H1 (cell line): ENCODE measurements around the gene SLC8A1. TPM values are rescaled to one million over a fixed set of nuclear protein-coding genes. Genes with fewer than 3 reads are reported as not detected.

ENCODE experiments used
- CTBP2 ChIP-seq: IDR thresholded peaks from 2 replicates; pipeline ENCODE4 v1.7.0; 2011; ENCODE audit warnings: borderline replicate concordance, mild to moderate bottlenecking, moderate library complexity, mixed read lengths, low read length; ENCODE audit not compliant: insufficient read depth, insufficient read length
- CTCF ChIP-seq, 3 experiments: IDR thresholded peaks; 1 replicate in 2 of 3; 2 replicates in 1 of 3; pipeline versions ENCODE4 v1.5.1 to v1.6.1; 2011; ENCODE audit warnings: low read length in 3 of 3, mild to moderate bottlenecking in 3 of 3, inconsistent platforms in 2 of 3, low read depth in 1 of 3, moderate library complexity in 1 of 3; ENCODE audit not compliant: insufficient read depth in 1 of 3; ENCODE audit errors: control extremely low read depth in 1 of 3
- RAD21 ChIP-seq, 2 experiments: IDR thresholded peaks in 1 of 2; conservative IDR thresholded peaks in 1 of 2; 2 replicates each; pipeline ENCODE4 v1.6.1; 2011; ENCODE audit warnings: low read depth in 2 of 2, low read length in 2 of 2, improper control_type of control experiment in 1 of 2, inconsistent platforms in 1 of 2, mild to moderate bottlenecking in 1 of 2, moderate library complexity in 1 of 2
- SRF ChIP-seq: IDR thresholded peaks from 2 replicates; pipeline ENCODE4 v1.6.1; 2011; ENCODE audit warnings: mild to moderate bottlenecking, low read depth, low read length, moderate library complexity
- TAF1 ChIP-seq: IDR thresholded peaks from 2 replicates; pipeline ENCODE4 v1.6.1; 2011; ENCODE audit warnings: mild to moderate bottlenecking, low read depth, low read length
- polyA plus RNA-seq, 7 experiments: library from polyadenylated mRNA; depleted of rRNA in 3 of 7; stranded (reverse) in 5 of 7; unstranded in 2 of 7; fragments of >200 nt in 5 of 7; fragments of 200-250 nt in 2 of 7; gene quantifications; 1 replicate in 5 of 7; 2 replicates in 1 of 7; 4 replicates in 1 of 7; pipeline versions ENCODE4 v1.2.1 to v1.2.3, GENCODE V29; 2011 to 2013; ENCODE audit warnings: missing spikeins in 2 of 7, mixed read lengths in 2 of 7
- total RNA-seq: library from RNA; stranded (reverse); fragmentation: NEBNext Ultra II Directional; extraction: Animal tissue kit (Norgen Biotek cat#: 25700); gene quantifications from 2 replicates; pipeline ENCODE4 v1.2.1, GENCODE V29; 2021

The SLC8A1 gene
- total and polyA plus RNA-seq, 2 of the 8 experiments (the other 6 are each of a cell fraction or from before 2014, with no cell fraction given) = 0.68 to 3.6 TPM

DNA sequence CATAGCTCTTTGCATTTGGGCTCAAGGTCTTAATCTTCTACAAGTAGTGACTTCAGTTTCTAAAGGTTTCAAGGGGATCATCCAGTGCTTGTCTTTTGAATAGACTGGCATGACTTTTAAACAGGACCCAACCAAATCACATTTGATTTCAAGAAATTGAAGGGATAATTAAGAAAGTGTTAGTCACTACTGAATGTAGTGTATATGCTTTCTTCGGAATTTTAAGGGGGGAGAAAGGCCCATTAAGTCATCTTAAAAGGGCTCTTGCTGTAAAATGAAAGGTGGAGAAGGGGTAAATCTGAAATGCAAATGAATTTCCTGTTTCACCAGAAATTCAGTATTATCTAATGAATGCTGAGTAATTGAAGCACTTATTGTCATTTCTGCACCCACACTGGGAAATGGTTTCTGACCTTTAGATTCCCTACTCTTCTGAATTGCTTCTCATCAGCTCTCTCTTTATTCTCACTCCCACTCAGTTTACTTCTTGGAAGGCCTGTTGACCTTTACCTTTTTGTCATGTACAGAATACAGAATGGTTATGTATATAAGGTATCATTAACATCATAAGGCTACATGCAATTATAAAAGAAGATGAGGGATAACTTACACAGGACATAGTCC lies 241.4 kb downstream of the SLC8A1 start (continued):
- TF ChIP-seq RAD21 (IDR thresholded peaks at IDR 0.05 in 1 of 2, conservative IDR thresholded peaks at IDR 0.05 in 1 of 2; ENCODE audit: low read depth in 2 of 2, low read length in 2 of 2) (no peak), SRF (no peak), TAF1 (no peak), CTCF (IDR thresholded peaks at IDR 0.05; ENCODE audit: control extremely low read depth in 1 of 3, insufficient read depth in 1 of 3, low read depth in 1 of 3, low read length in 3 of 3) (no peak), CTBP2 (no peak)
